ENCODE data around the gene GPR87.

GPR87 gene

DNA sequence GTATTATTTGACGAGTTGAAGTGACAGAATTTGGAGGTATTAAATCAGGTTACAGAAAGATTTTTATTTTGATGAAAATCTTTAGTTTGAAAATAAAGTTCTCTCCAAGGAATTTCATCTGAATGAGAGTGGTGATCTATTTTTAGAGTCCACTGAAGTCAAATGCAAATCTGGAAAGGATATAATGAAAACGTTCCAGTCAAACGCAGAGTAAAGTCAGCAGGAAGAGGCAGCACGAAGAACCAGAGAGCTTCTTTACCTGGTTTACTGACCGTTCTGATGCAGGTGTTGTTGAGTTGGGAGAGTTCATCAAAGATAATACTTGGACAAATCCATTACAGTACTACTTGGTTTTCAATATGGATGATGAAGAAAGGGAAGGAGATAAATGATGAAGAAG, 47.0 kb downstream of the GPR87 start:
- TF ChIP-seq, protein P1, sequence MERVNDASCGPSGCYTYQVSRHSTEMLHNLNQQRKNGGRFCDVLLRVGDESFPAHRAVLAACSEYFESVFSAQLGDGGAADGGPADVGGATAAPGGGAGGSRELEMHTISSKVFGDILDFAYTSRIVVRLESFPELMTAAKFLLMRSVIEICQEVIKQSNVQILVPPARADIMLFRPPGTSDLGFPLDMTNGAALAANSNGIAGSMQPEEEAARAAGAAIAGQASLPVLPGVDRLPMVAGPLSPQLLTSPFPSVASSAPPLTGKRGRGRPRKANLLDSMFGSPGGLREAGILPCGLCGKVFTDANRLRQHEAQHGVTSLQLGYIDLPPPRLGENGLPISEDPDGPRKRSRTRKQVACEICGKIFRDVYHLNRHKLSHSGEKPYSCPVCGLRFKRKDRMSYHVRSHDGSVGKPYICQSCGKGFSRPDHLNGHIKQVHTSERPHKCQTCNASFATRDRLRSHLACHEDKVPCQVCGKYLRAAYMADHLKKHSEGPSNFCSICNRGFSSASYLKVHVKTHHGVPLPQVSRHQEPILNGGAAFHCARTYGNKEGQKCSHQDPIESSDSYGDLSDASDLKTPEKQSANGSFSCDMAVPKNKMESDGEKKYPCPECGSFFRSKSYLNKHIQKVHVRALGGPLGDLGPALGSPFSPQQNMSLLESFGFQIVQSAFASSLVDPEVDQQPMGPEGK (CRISPR knock-in tag; IDR thresholded peaks at IDR 0.05; ENCODE audit: borderline replicate concordance) = no peak
- no peak for TF ChIP-seq ESRRG (CRISPR knock-in tag; IDR thresholded peaks at IDR 0.05)
- TF ChIP-seq, protein P2, sequence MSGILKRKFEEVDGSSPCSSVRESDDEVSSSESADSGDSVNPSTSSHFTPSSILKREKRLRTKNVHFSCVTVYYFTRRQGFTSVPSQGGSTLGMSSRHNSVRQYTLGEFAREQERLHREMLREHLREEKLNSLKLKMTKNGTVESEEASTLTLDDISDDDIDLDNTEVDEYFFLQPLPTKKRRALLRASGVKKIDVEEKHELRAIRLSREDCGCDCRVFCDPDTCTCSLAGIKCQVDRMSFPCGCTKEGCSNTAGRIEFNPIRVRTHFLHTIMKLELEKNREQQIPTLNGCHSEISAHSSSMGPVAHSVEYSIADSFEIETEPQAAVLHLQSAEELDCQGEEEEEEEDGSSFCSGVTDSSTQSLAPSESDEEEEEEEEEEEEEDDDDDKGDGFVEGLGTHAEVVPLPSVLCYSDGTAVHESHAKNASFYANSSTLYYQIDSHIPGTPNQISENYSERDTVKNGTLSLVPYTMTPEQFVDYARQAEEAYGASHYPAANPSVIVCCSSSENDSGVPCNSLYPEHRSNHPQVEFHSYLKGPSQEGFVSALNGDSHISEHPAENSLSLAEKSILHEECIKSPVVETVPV (CRISPR knock-in tag; IDR thresholded peaks at IDR 0.05) = no peak
- no peak for ATAC-seq

DNA sequence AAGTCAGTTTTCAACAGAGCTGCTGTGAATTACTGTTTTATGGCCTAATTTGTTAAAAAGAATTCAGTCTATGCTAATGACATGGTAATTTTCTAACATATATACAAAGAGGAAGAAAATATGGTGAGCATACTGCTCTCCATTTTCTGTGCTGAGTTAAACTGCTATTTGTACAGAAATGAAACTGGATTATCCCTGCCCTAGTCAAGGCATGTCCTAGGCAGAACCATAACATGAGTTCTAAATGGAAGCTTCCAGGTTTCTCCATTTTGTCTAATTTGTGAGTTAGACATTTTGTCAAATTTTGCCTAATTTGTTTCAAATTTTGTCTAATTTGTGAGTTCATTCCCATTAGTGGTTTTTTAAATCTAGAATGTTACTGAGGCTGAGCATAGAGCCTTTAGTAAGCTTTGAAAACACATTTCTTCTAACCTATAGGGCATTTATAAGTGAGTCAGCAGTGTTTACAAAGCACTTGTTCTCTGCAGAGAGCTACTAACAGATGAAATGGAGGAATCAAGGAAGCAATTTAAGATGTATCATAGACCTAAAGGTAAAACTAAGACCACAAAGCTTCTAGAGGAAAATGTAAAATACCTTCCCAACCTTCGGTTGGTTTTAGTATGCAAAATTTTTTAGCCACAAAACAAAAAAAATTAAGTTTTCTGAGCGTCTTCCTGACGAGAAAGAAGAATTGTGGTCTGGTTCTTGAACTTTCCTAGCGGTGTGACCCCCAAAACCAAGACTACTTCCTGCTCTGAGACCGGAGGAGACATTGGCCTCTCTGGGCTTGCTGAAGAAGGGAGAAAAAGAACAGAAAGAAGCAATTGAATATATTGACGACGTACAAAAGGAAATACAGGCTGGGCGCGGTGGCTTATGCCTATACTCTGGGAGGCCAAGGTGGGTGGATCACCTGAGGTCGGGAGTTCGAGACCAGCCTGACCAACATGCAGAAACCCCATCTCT, 48.1 kb downstream of the GPR87 start:
- no peak for TF ChIP-seq ZFP30 (CRISPR knock-in tag; IDR thresholded peaks at IDR 0.05)
- TF ChIP-seq, protein P2 (CRISPR knock-in tag; IDR thresholded peaks at IDR 0.05) = no peak
- no peak for TF ChIP-seq PPARA (CRISPR knock-in tag; IDR thresholded peaks at IDR 0.05; ENCODE audit: borderline replicate concordance)
- TF ChIP-seq BACH2 (CRISPR knock-in tag; IDR thresholded peaks at IDR 0.05; ENCODE audit: borderline replicate concordance) = no peak
- no peak for TF ChIP-seq OSR1 (CRISPR knock-in tag; IDR thresholded peaks at IDR 0.05)
- TF ChIP-seq ZNF565 (CRISPR knock-in tag; conservative IDR thresholded peaks at IDR 0.05; ENCODE audit: low read depth) = no peak
- TF ChIP-seq GLIS3 (CRISPR knock-in tag; IDR thresholded peaks at IDR 0.05) = no peak
- TF ChIP-seq ISL1 (CRISPR knock-in tag; IDR thresholded peaks at IDR 0.05) = no peak
- no peak for TF ChIP-seq TCF4 (CRISPR knock-in tag; IDR thresholded peaks at IDR 0.05; ENCODE audit: borderline replicate concordance)
- TF ChIP-seq, protein P3, sequence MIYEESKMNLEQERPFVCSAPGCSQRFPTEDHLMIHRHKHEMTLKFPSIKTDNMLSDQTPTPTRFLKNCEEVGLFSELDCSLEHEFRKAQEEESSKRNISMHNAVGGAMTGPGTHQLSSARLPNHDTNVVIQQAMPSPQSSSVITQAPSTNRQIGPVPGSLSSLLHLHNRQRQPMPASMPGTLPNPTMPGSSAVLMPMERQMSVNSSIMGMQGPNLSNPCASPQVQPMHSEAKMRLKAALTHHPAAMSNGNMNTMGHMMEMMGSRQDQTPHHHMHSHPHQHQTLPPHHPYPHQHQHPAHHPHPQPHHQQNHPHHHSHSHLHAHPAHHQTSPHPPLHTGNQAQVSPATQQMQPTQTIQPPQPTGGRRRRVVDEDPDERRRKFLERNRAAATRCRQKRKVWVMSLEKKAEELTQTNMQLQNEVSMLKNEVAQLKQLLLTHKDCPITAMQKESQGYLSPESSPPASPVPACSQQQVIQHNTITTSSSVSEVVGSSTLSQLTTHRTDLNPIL (CRISPR knock-in tag; IDR thresholded peaks at IDR 0.05; ENCODE audit: low read depth) = no peak
- no peak for TF ChIP-seq ARNTL (CRISPR knock-in tag; IDR thresholded peaks at IDR 0.05; ENCODE audit: borderline replicate concordance, low read depth)
- no peak for TF ChIP-seq ESRRG (CRISPR knock-in tag; IDR thresholded peaks at IDR 0.05)
- TF ChIP-seq RARB (CRISPR knock-in tag; IDR thresholded peaks at IDR 0.05) = no peak
- TF ChIP-seq TOX (CRISPR knock-in tag; IDR thresholded peaks at IDR 0.05; ENCODE audit: borderline replicate concordance) = no peak
- ATAC-seq = no peak

DNA sequence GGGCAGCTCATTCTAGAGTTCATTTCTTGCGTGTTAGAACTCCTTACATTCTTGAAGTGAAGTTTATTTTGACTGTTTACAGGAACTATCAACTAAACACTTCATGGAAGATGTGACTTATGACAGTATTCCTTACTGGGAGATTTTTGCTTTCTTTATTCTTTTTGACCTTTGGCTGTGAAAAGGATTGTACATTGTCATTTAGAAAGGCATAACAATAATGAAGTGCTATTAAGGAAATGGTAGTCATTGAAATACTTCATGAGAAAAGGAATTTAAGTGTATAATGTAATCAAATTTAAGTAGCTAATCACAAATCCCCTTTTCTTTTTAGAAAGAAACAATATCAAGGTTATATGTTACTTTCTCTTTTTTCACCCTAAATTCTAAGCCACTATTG, 49.6 kb downstream of the GPR87 start:
- no peak for TF ChIP-seq ZNF565 (CRISPR knock-in tag; conservative IDR thresholded peaks at IDR 0.05; ENCODE audit: low read depth)
- TF ChIP-seq BACH2 (CRISPR knock-in tag; IDR thresholded peaks at IDR 0.05; ENCODE audit: borderline replicate concordance) = no peak
- TF ChIP-seq, protein P3 (CRISPR knock-in tag; IDR thresholded peaks at IDR 0.05; ENCODE audit: low read depth) = no peak
- no peak for TF ChIP-seq ISL1 (CRISPR knock-in tag; IDR thresholded peaks at IDR 0.05)
- TF ChIP-seq SNAI2 (CRISPR knock-in tag; IDR thresholded peaks at IDR 0.05) = no peak
- TF ChIP-seq, protein P4, sequence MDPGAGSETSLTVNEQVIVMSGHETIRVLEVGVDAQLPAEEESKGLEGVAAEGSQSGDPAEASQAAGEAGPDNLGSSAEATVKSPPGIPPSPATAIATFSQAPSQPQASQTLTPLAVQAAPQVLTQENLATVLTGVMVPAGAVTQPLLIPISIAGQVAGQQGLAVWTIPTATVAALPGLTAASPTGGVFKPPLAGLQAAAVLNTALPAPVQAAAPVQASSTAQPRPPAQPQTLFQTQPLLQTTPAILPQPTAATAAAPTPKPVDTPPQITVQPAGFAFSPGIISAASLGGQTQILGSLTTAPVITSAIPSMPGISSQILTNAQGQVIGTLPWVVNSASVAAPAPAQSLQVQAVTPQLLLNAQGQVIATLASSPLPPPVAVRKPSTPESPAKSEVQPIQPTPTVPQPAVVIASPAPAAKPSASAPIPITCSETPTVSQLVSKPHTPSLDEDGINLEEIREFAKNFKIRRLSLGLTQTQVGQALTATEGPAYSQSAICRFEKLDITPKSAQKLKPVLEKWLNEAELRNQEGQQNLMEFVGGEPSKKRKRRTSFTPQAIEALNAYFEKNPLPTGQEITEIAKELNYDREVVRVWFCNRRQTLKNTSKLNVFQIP (CRISPR knock-in tag; IDR thresholded peaks at IDR 0.05; ENCODE audit: borderline replicate concordance, low read depth) = no peak
- TF ChIP-seq TOX (CRISPR knock-in tag; IDR thresholded peaks at IDR 0.05; ENCODE audit: borderline replicate concordance) = no peak
- no peak for TF ChIP-seq CSDC2 (CRISPR knock-in tag; IDR thresholded peaks at IDR 0.05)
- no peak for TF ChIP-seq GLIS3 (CRISPR knock-in tag; IDR thresholded peaks at IDR 0.05)
- TF ChIP-seq ARNTL (CRISPR knock-in tag; IDR thresholded peaks at IDR 0.05; ENCODE audit: borderline replicate concordance, low read depth) = no peak
- no peak for TF ChIP-seq ZFP3 (CRISPR knock-in tag; IDR thresholded peaks at IDR 0.05)
- TF ChIP-seq RARB (CRISPR knock-in tag; IDR thresholded peaks at IDR 0.05) = no peak
- no peak for TF ChIP-seq ZNF8 (CRISPR knock-in tag; IDR thresholded peaks at IDR 0.05)
- TF ChIP-seq OSR1 (CRISPR knock-in tag; IDR thresholded peaks at IDR 0.05) = no peak
- no peak for TF ChIP-seq PPARA (CRISPR knock-in tag; IDR thresholded peaks at IDR 0.05; ENCODE audit: borderline replicate concordance)
- TF ChIP-seq, protein P1 (CRISPR knock-in tag; IDR thresholded peaks at IDR 0.05; ENCODE audit: borderline replicate concordance) = no peak
- ATAC-seq = no peak
